Fibroblast of peridontal ligament (primary cell): Measurements from ENCODE around the gene SLC35D1.
"Not testable (repeated sequence)": the region's sequence is repeated elsewhere in the genome, so short reads cannot be mapped to it uniquely, and the experiment has no call there.

Experiments used
- DNase-seq: peaks from one replicate; pipeline ENCODE4 v3.0.0-alpha.2; 2010; ENCODE audit errors: extremely low read depth

SLC35D1 gene

DNA sequence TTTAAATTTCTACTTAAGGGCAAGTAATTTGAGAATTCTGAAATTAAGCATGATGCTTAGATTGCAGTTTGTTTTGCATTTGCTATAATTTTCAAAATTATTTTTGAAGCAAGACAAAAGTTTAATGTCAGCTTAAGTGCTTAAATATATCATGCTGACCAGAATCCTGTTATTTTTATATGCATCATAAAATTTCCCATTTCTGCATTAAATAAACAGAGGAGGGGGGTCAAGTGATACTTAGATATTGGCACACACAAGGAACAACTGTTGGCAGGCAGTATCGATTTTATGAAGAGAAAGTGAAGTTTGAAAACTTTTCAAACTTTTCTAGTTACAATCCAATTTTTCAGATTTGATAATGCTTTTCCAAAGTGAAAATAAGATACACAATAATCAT, 68.1 kb downstream of the SLC35D1 start:
- DNase-seq = no peak

- DNase-seq = no peak
Observed at GRCh38 chr1:66984491-66984890, 69.5 kb downstream of the SLC35D1 start.

DNA sequence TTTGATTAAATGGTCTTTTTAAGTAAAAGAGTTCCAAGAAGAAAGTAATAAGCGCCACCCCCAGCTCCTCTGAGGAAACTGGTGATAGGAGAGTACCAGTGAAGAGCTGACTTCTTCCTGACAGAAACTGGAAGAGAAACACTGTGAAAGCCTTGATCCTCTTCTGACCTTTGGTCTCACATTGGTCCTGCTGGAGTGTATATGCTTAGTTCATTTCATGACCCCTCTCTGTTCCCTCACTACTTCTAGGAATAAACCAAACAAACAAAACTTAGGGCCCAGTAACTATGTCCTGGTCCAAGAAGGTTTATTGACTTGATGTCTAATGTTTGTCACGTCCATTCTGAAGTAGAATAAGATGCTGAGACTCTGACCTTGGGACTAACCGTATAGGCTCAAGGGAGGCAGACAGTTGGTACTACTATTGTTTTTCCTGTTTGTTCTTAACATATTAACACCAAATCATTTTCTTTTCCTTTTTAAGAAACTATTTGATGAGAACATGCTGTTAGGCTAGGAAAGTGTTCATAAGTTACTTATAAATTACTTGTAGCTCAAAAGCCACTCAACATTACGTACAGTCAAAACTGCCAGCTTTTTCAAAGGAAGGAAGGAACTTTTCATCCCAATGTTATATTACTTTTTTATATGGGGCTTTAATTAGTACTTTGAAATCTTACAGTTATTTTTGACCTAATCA, 71.2 kb downstream of the SLC35D1 start:
- no peak for DNase-seq

DNA sequence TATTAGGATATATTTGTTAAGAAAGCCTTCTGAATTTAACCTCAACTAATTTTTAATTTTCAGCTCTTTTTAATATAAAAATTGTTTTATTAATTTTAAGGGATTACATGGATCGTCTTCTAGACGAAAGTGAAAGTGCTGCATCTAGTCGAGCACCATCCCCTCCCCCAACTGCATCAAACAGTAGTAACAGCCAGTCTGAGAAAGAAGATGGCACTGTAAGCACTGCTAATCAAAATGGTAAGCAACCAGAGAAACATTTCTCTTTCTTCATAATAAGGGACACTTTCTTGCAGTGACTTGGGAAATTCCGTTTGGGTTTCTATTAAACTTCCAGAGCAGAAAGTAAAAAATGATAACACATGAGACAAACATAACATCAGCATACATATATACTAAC, 72.3 kb downstream of the SLC35D1 start:
- DNase-seq = peak; percentile 69

- DNase-seq = peak; percentile 42
Observed at GRCh38 chr1:66980745-66981367, 73.1 kb downstream of the SLC35D1 start.

DNA sequence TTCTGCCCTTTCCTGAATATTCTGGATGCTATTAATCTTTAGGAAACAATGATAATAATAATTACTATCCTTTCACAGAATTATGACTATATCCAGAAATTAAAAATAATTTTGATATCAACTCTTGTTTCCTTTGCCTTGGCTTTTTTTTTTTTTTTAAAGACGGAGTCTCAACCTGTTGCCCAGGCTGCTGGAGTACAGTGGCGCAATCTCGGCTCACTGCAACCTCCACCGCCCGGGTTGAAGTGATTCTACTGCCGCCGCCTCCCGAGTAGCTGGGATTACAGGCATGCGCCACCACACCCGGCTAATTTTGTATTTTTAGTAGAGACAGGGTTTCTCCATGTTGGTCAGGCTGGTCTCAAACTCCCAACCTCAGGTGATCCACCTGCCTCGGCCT, 74.3 kb downstream of the SLC35D1 start:
- not testable (repeated sequence) for DNase-seq

- DNase-seq = no peak
Observed at GRCh38 chr1:66978201-66978600, 75.7 kb downstream of the SLC35D1 start.

DNA sequence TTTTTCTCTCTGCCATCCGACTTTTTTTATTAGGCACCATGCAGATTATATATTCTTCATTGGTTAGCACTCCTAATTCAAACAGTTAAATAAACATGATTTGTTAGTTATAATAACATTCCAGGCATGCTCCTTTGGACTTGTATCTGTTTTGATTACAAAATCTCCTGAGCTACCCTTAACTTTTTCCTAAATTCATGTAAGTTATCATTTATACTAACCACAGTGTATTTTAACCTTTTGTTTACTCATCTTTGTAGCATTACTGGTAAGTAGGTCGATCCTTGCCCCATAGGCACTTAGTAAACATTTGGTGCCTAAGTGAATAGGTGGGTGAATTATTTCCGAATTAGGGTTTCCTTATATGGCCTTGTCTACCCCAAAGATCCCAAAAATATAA, 85.4 kb downstream of the SLC35D1 start:
- DNase-seq = peak; percentile 22

GRCh38 chr1:66966188-66966873, 87.6 kb downstream of the SLC35D1 start:
- DNase-seq = not testable (repeated sequence)

GRCh38 chr1:66957938-66958337, 96.0 kb downstream of the SLC35D1 start:
- no peak for DNase-seq

GRCh38 chr1:66954208-66954607, 99.7 kb downstream of the SLC35D1 start:
- DNase-seq = no peak

DNA sequence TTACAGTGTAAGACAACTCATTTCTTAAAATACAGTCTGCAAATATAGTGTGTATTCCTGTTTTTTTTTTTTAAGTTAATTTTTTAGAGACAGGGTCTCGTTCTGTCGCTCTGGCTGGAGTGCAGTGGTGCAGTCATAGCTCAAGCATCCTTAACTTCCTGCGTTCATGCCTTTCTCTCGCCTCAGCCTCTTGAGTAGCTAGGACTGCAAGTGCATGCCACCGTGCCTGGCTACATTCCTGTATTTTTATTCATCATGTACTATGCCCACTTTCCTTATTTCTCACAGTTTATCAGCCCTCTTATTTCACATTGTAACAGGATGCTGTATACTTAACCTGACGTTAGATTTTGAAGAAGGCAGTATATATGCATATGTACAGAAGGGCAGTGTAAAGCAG, 102.4 kb downstream of the SLC35D1 start:
- DNase-seq = peak; percentile 42
